Caco-2 (cell line): ENCODE measurements around the gene DRC1. TPM values are rescaled to one million over a fixed set of nuclear protein-coding genes. Genes with fewer than 3 reads are reported as not detected.

Experiments used
- BruUV-seq: library from RNA; stranded (reverse); fragments of 400-500 nt; replicated peaks from 2 replicates; lab custom pipeline; 2021; lab: Mats Ljungman, UMichigan
- CTCF ChIA-PET: fragments of 300-600 bp; sonication (Branson Sonifier 250); formaldehyde crosslinking; loops from one replicate; lab custom pipeline; 2022; ENCODE audit warnings: antibody characterized with exemption; lab: Charles Lee
- POLR2A ChIA-PET: fragments of 300-600 bp; sonication (Branson Sonifier 250); formaldehyde crosslinking; loops from one replicate; lab custom pipeline; 2022; ENCODE audit warnings: antibody characterized with exemption; lab: Charles Lee
- DNase-seq, 2 experiments: peaks; one replicate each; pipeline versions ENCODE4 v3.0.0 to v3.0.0-alpha.2; 2020 to 2022
- H3K27me3 ChIP-seq: replicated peaks from 2 replicates; pipeline ENCODE4 v1.6.0; 2011; ENCODE audit warnings: low read length; ENCODE audit not compliant: control insufficient read depth, insufficient read depth
- H3K36me3 ChIP-seq: 2 replicates; pipeline ENCODE4 v1.5.1; 2011; ENCODE audit warnings: low read length; ENCODE audit not compliant: control insufficient read depth, insufficient read depth
- H3K4me1 ChIP-seq: fragments of 250-450 bp; sonication (Bioruptor Pico); 2 replicates; pipeline ENCODE4 v1.5.1; 2020; ENCODE audit warnings: mild to moderate bottlenecking
- H3K4me3 ChIP-seq: 2 replicates; pipeline ENCODE4 v1.5.1; 2011; ENCODE audit warnings: low read depth, mild to moderate bottlenecking, control low read depth, low read length
- H3K9me3 ChIP-seq: fragments of 250-450 bp; sonication (Bioruptor Pico); 2 replicates; pipeline ENCODE4 v1.5.1; 2020; ENCODE audit warnings: mild to moderate bottlenecking, moderate library complexity
- H3K27ac Mint-ChIP-seq: one replicate; pipeline ENCODE4 v1.8.0; 2022; ENCODE audit warnings: mixed read lengths; ENCODE audit not compliant: unreplicated experiment
- H3K27me3 Mint-ChIP-seq: one replicate; pipeline ENCODE4 v1.8.0; 2022; ENCODE audit warnings: mixed read lengths; ENCODE audit not compliant: insufficient read depth, unreplicated experiment
- H3K36me3 Mint-ChIP-seq: one replicate; pipeline ENCODE4 v1.8.0; 2022; ENCODE audit warnings: mild to moderate bottlenecking, mixed read lengths; ENCODE audit not compliant: insufficient read depth, unreplicated experiment
- H3K4me1 Mint-ChIP-seq: one replicate; pipeline ENCODE4 v1.8.0; 2022; ENCODE audit warnings: low read depth, mixed read lengths; ENCODE audit not compliant: unreplicated experiment
- H3K4me3 Mint-ChIP-seq: one replicate; pipeline ENCODE4 v1.8.0; 2022; ENCODE audit warnings: mild to moderate bottlenecking, moderate library complexity, mixed read lengths; ENCODE audit not compliant: unreplicated experiment
- H3K9me3 Mint-ChIP-seq: one replicate; pipeline ENCODE4 v1.8.0; 2022; ENCODE audit warnings: mixed read lengths; ENCODE audit not compliant: unreplicated experiment
- intact Hi-C: fragments of 100-400 bp; cut with micrococcal nuclease; formaldehyde crosslinking; loops from one replicate; pipeline ENCODE4 v1.10.0; 2022; ENCODE audit not compliant: unreplicated experiment
- total RNA-seq: library from RNA; stranded (reverse); gene quantifications from 2 replicates; pipeline ENCODE4 v1.2.3, GENCODE V29; 2022
- TF ChIP-seq, protein P1 (sequence below), 2 experiments: fragments of 200-600 bp in 1 of 2; IDR thresholded peaks; 1 replicate in 1 of 2; 2 replicates in 1 of 2; pipeline versions ENCODE4 v1.5.1 to v1.8.0; 2011 to 2022; ENCODE audit warnings: antibody characterized with exemption in 1 of 2, control low read depth in 1 of 2, inconsistent platforms in 1 of 2, low read depth in 1 of 2, low read length in 1 of 2, mild to moderate bottlenecking in 1 of 2, moderate library complexity in 1 of 2; ENCODE audit not compliant: insufficient read depth in 1 of 2, severe bottlenecking in 1 of 2, unreplicated experiment in 1 of 2

Gene DRC1
- total RNA-seq, 1 experiment from 2014 or later = 1.1 TPM

- no peaks in the 10 kb centered on the region for H3K4me1 Mint-ChIP-seq
- TF ChIP-seq, protein P1, sequence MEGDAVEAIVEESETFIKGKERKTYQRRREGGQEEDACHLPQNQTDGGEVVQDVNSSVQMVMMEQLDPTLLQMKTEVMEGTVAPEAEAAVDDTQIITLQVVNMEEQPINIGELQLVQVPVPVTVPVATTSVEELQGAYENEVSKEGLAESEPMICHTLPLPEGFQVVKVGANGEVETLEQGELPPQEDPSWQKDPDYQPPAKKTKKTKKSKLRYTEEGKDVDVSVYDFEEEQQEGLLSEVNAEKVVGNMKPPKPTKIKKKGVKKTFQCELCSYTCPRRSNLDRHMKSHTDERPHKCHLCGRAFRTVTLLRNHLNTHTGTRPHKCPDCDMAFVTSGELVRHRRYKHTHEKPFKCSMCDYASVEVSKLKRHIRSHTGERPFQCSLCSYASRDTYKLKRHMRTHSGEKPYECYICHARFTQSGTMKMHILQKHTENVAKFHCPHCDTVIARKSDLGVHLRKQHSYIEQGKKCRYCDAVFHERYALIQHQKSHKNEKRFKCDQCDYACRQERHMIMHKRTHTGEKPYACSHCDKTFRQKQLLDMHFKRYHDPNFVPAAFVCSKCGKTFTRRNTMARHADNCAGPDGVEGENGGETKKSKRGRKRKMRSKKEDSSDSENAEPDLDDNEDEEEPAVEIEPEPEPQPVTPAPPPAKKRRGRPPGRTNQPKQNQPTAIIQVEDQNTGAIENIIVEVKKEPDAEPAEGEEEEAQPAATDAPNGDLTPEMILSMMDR (IDR thresholded peaks at IDR 0.05; ENCODE audit: insufficient read depth in 1 of 2, low read depth in 1 of 2, low read length in 1 of 2, severe bottlenecking in 1 of 2, unreplicated experiment in 1 of 2) = no peak
- H3K27ac Mint-ChIP-seq = no peak overlapping the region
- H3K4me3 Mint-ChIP-seq = no peak overlapping the region
- ChIA-PET CTCF (no interaction called here), POLR2A (no interaction called here)
- Histone ChIP-seq H3K4me1 (no peaks in the 10 kb centered on the region), H3K4me3 (no peak overlapping the region), H3K36me3 (no peaks in the 10 kb centered on the region), H3K27me3 (no peaks in the 10 kb centered on the region), H3K9me3 (no peaks in the 10 kb centered on the region)
- DNase-seq = no peak
- TSS peak; percentile 7 for BruUV-seq
- intact Hi-C loops = no loop called here
- H3K9me3 Mint-ChIP-seq = no peaks in the 10 kb centered on the region
- H3K36me3 Mint-ChIP-seq = peaks cover 15% of the 10 kb centered on the region
- H3K27me3 Mint-ChIP-seq = no peaks in the 10 kb centered on the region
Measured at GRCh38 chr2:26399771-26400376, 1.8 kb upstream of the DRC1 start.

- Histone ChIP-seq H3K36me3 (no peaks in the 10 kb centered on the region), H3K27me3 (no peaks in the 10 kb centered on the region), H3K9me3 (no peaks in the 10 kb centered on the region), H3K4me1 (no peaks in the 10 kb centered on the region), H3K4me3 (no peak overlapping the region)
- H3K36me3 Mint-ChIP-seq = peaks cover 9% of the 10 kb centered on the region
- TF ChIP-seq, protein P1 (IDR thresholded peaks at IDR 0.05; ENCODE audit: insufficient read depth in 1 of 2, low read depth in 1 of 2, low read length in 1 of 2, severe bottlenecking in 1 of 2, unreplicated experiment in 1 of 2) = no peak
- ChIA-PET CTCF (no interaction called here), POLR2A (no interaction called here)
- intact Hi-C loops = no loop called here
- no peak for DNase-seq
- no TSS peak for BruUV-seq
- H3K4me3 Mint-ChIP-seq = no peak overlapping the region
- no peak overlapping the region for H3K27ac Mint-ChIP-seq
- H3K27me3 Mint-ChIP-seq = no peaks in the 10 kb centered on the region
- no peaks in the 10 kb centered on the region for H3K4me1 Mint-ChIP-seq
- H3K9me3 Mint-ChIP-seq = no peaks in the 10 kb centered on the region
Measured at GRCh38 chr2:26400723-26401122, 997 bp upstream of the DRC1 start.

DNA sequence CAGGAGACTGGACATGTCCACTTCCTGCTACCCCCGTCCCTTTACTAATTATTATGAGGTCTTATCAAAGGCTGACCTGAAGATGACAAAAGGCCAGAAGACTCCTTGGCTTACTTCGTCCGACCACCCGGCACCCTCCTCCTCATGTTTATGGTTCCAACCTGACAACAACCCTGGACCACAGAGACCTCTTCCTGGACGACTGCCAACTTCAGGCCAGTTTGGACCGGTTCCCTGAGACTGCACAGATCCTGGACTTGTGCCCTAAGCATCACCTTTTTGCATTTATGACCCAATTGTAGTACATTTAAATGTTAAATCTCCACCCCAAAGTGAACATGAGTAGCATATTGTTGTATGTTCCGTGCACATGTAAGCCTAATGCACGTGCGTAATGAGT lies 5.8 kb downstream of the DRC1 start:
- Histone ChIP-seq H3K4me3 (no peak overlapping the region), H3K36me3 (no peaks in the 10 kb centered on the region), H3K4me1 (peaks cover 10% of the 10 kb centered on the region), H3K9me3 (no peaks in the 10 kb centered on the region), H3K27me3 (no peaks in the 10 kb centered on the region)
- Mint-ChIP-seq H3K9me3 (no peaks in the 10 kb centered on the region), H3K27ac (no peak overlapping the region), H3K4me1 (peaks cover 10% of the 10 kb centered on the region), H3K36me3 (no peaks in the 10 kb centered on the region), H3K4me3 (no peak overlapping the region), H3K27me3 (no peaks in the 10 kb centered on the region)
- intact Hi-C loops = no loop called here
- ChIA-PET POLR2A (no interaction called here), CTCF (no interaction called here)
- no TSS peak for BruUV-seq
- TF ChIP-seq, protein P1 (IDR thresholded peaks at IDR 0.05; ENCODE audit: insufficient read depth in 1 of 2, low read depth in 1 of 2, low read length in 1 of 2, severe bottlenecking in 1 of 2, unreplicated experiment in 1 of 2) = no peak
- no peak for DNase-seq
